Urinary bladder (tissue), 4 donors: ENCODE results near the gene LTBP4. TPM values are rescaled to one million over a fixed set of nuclear protein-coding genes. Genes with fewer than 3 reads are reported as not detected.
A peak's percentile ranks its signal among the peaks of the same experiment; 100 is the strongest.

ENCODE experiments used
- DNase-seq: peaks from one replicate; pipeline ENCODE4 v3.0.0-alpha.2; 2015; ENCODE audit errors: extremely low spot score
- H3K27ac ChIP-seq: one replicate; pipeline ENCODE4 v1.5.1; 2013; ENCODE audit warnings: low read depth, mild to moderate bottlenecking, moderate library complexity
- H3K36me3 ChIP-seq: one replicate; pipeline ENCODE4 v1.6.1; 2013; ENCODE audit warnings: mild to moderate bottlenecking, moderate library complexity; ENCODE audit not compliant: insufficient read depth
- H3K4me1 ChIP-seq: one replicate; pipeline ENCODE4 v1.6.1; 2013; ENCODE audit warnings: mild to moderate bottlenecking, moderate library complexity; ENCODE audit not compliant: insufficient read depth
- H3K4me3 ChIP-seq: one replicate; pipeline ENCODE4 v1.5.1; 2013; ENCODE audit warnings: low read depth, low read length
- WGBS: extraction: QIAGEN DNeasy Blood & Tissue Kit; methylation state at CpG from one replicate; pipeline ENCODE4 v1.1.7; 2013; 5-methylcytosine and 5-hydroxymethylcytosine counted together
- polyA plus RNA-seq: library from polyadenylated mRNA; stranded (reverse); fragments of 200-250 nt; gene quantifications from one replicate; pipeline ENCODE4 v1.2.3, GENCODE V29; 2013
- total RNA-seq: library from RNA; depleted of rRNA; stranded (reverse); fragments of >200 nt; gene quantifications from one replicate; pipeline ENCODE4 v1.2.3, GENCODE V29; 2014
- donor health status: healthy with polysubstance abuse.
- donor health status: healthy.

LTBP4 gene
- total and polyA plus RNA-seq, 2 donors = 305 to 647 TPM

DNA sequence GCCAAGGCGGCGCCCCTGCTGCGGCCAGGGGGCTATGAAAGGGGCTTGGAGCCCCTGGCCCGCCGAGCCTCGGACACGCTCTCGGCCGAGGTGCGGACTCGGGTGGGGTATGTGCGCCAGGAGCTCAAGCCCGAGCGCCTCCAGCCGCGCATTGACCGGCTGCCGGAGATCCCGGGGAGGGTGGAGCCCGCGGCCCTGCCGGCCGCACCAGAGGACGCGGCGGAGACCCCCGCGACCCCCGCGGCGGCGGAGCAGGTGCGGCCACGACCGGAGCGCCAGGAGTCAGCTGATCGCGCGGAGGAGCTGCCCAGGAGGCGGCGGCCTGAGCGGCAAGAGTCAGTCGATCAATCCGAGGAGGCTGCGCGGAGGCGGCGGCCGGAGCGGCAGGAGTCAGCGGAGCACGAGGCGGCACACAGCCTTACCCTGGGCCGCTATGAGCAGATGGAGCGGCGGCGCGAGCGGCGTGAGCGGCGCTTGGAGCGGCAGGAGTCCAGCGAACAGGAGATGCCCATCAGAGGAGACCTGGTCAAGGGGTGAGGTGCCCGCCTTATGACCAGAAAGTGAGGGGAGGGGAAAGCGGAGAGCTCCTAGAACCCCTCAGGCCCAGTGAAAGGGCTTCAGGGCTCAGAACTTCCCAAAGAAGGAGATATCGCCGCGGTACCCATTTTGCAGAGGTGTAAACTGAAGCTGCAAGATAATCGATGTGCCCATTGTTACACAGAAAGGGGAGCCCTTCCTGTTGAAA, 33.2 kb upstream of the LTBP4 start:
- Histone ChIP-seq H3K36me3 (no peaks in the 10 kb centered on the region), H3K27ac (no peak overlapping the region), H3K4me1 (peaks cover 2% of the 10 kb centered on the region), H3K4me3 (peak overlapping the region; percentile 7)
- WGBS = 7% methylated on average over 70 of the region's 70 CpGs
- DNase-seq = no peak

DNA sequence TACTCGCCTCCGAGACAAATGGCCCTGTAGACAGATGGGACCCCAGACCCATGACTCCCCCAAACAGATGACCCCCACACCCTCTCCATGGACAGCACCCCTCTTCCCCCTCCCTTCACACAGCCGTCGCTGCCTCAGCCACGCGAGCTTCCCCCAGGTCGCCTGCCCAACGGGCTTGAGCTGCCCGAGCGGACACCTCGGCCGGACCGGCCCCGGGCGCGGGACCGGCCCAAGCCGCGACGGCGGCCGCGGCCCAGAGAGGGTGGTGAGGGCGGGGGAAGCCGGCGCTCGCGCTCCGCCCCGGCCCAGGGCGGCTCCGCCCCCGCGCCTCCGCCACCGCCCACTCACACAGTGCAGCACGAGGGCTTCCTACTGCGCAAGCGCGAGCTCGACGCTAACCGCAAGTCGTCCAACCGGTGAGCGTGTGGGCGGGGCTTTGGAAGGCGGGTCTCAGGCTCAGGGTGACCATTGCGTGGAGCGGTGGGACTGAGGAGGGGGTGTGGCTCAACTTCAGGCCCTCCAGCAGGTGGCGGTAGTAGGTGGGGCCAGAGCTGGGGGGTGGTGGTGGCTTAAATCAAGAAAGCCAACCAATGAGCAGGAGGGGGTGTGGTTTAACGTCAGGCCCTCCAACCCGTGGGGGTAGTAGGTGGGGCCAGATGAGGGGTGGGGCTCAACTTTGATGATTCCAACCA, 30.7 kb upstream of the LTBP4 start:
- Histone ChIP-seq H3K4me1 (peaks cover 2% of the 10 kb centered on the region), H3K36me3 (no peaks in the 10 kb centered on the region), H3K27ac (no peak overlapping the region), H3K4me3 (peak overlapping the region; percentile 20)
- peak; percentile 94 for DNase-seq
- under 1% methylated on average over 53 of the region's 53 CpGs for WGBS

DNA sequence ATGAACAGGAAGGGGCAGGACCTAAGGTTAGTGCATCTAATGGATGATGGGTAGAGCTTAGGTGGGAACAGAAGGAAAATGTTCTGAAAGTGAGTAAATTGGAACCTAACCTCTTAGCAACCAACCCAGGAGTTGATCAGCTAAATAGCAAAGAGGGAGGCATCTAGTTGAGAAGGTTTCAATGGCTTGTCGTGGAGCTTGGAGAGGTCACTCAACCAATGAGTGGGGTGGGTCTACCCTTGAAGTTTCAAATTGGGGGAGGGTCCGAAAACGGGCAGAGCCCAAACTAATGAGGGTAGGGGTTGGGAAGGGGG, 30.2 kb upstream of the LTBP4 start:
- H3K4me1 ChIP-seq = peaks cover 2% of the 10 kb centered on the region
- H3K4me3 ChIP-seq = no peak overlapping the region
- no peak for DNase-seq
- no peak overlapping the region for H3K27ac ChIP-seq
- H3K36me3 ChIP-seq = no peaks in the 10 kb centered on the region
- 31% methylated on average over 3 of the region's 3 CpGs for WGBS

DNA sequence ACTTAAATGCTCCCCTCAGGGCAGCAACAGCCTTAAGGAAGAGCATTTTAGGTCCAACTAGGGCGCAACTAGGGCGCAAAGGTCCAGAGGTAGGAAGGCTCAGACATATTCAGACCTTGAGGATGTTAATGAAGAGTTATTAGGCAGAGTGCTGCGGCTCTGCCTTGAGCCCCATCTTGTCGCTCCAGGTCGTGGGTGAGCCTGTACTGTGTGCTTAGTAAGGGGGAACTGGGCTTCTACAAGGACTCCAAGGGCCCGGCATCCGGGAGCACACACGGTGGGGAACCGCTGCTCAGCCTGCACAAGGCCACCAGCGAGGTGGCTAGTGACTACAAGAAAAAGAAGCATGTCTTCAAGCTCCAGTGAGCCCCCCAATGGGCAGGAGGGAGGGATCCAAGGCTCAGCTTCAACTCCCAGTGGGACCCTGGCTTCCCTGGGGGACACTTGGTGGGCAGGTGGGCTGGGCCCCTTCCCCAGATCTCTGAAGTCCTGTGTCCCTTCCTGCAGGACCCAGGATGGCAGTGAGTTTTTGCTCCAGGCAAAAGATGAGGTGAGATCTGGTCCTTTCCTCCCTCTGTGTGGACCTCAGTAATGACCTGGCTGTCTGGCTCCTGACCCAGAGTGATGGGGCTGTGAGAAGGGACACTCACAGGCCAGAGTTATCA, 29.2 kb upstream of the LTBP4 start:
- WGBS = 85% methylated on average over 10 of the region's 10 CpGs
- H3K36me3 ChIP-seq = no peaks in the 10 kb centered on the region
- no peak overlapping the region for H3K4me3 ChIP-seq
- peaks cover 2% of the 10 kb centered on the region for H3K4me1 ChIP-seq
- H3K27ac ChIP-seq = no peak overlapping the region
- no peak for DNase-seq

DNA sequence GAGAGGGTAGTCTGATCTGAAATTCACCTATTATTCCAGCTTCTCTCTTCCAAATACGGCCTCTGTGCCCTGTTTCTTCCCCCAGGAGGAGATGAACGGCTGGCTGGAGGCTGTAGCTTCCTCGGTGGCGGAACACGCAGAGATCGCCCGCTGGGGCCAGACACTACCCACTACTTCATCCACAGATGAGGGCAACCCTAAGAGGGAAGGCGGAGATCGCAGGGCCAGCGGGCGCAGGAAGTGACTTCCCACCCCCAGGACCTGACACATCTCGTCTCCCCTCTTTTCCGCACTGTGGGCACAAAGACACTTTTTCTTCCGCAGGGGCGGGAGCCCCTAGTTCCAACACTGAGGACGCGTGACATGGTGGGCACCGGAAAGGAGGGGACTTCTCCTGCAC, 25.8 kb upstream of the LTBP4 start:
- Histone ChIP-seq H3K27ac (no peak overlapping the region), H3K4me3 (no peak overlapping the region), H3K36me3 (peaks cover 2% of the 10 kb centered on the region), H3K4me1 (no peaks in the 10 kb centered on the region)
- no peak for DNase-seq
- WGBS = 68% methylated on average over 18 of the region's 18 CpGs

DNA sequence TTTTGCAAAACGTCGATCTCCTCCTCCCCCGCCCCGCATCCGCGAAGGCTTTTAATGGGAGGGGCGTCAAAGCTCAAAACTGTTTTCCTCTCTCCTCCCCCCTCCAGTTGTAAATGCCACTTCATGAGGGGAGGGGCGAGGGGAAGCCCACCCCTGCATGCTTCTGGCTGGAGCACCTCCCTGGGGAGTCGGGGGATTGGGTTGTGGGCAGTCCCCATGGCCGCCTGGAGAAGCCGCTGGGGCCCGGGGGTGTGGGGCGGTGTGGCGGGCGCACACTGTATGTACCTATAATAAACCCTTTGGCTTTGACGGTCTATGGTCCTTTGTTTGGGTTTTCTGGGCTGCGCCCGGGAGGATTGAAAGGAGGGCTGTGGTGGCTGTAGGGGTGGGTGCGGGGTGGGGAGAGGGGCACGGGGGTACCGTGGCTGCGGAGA, 25.0 kb upstream of the LTBP4 start:
- Histone ChIP-seq H3K27ac (no peak overlapping the region), H3K4me3 (peak overlapping the region; percentile 78), H3K4me1 (no peaks in the 10 kb centered on the region), H3K36me3 (peaks cover 3% of the 10 kb centered on the region)
- 2% methylated on average over 22 of the region's 22 CpGs for WGBS
- no peak for DNase-seq

DNA sequence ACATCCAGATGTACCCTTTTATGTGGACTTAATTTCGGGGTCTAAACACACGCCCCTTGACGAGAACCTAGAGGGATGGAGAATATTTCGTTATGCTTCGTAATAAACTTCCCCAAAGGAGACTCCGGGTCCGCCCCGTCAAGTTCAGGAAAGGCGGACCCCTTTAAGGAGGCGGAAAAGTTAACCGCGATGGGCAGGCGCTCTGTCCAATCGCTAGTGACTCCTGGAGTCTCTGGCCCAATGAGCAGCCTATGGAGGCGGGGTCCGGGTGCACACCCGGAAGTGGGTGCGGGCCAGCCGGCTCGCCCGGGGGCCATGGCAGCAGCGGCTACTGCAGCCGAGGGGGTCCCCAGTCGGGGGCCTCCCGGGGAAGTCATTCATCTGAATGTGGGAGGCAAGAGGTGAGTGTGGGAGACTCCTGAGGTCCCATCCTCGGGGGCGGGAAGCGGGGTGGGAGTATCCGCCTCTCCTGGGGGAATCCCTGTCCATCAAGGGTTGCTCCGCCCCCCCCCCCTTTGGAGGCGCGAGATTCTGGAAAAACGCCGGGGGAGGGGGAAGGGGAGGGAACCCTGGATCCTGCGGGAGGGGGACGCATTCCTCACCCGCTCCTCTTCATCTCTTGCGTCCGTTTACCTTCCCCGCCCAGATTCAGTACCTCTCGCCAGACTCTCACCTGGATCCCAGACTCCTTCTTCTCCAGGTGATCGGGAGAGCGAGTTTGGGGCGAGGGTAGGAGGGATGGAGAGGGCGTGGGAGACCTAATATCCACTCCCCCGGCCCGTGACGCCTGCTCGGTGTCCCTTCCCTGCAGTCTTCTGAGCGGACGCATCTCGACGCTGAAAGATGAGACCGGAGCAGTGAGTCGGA, 24.4 kb upstream of the LTBP4 start, which contains the start of gene SHKBP1:
Gene SHKBP1, plus strand, starts transcription at position 289 of the 867 bp plus-strand sequence. Its CDS starts 27 bp downstream, at position 316.
- H3K36me3 ChIP-seq = peaks cover 3% of the 10 kb centered on the region
- H3K4me3 ChIP-seq = peak within 1 kb of the TSS; percentile 78
- H3K27ac ChIP-seq = no peak within 1 kb of the TSS
- WGBS = under 1% methylated on average over 54 of the region's 55 CpGs
- H3K4me1 ChIP-seq = no peaks in the 10 kb centered on the region
- DNase-seq = peak; percentile 92

DNA sequence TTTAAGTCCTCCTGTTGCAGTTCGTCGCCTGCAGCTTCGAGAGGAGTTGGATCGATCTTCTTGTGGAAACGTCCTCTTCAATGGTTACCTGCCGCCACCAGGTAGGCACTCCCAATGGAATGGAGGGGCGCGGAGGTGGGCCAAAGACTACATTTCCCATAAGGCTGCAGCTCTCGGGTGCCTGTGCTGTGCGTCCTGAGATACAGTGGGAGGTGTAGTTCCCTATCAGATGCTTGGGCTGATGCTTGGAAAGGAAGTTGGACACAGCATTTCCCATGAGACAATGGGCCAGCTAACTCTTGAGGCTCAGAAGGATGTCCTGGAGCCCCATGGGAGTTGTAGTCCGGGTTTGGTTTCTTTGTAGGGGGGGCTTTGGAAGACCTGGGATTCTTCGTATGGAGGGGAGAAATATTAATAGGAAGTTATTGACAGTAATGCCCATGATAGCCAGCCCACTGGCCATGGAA, 22.7 kb upstream of the LTBP4 start:
- H3K4me3 ChIP-seq = no peak overlapping the region
- DNase-seq = no peak
- H3K27ac ChIP-seq = no peak overlapping the region
- 77% methylated on average over 12 of the region's 12 CpGs for WGBS
- peaks cover 5% of the 10 kb centered on the region for H3K36me3 ChIP-seq
- no peaks in the 10 kb centered on the region for H3K4me1 ChIP-seq

DNA sequence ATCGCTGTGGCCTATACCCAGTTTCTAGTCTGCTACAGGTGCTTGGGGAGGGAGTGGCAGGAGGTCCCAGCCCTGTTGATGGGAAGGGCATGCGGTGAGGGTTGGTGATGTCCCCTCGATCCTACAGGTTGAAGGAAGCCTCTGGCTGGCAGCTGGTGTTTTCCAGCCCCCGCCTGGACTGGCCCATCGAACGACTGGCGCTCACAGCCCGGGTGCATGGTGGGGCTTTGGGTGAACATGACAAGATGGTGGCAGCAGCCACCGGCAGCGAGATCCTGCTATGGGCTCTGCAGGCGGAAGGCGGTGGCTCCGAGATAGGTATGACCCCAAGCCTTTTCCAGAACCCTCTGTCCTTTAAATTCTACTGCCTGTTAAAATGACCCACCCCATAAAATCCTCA, 20.6 kb upstream of the LTBP4 start:
- no peak for DNase-seq
- no peaks in the 10 kb centered on the region for H3K4me1 ChIP-seq
- no peak overlapping the region for H3K4me3 ChIP-seq
- peaks cover 5% of the 10 kb centered on the region for H3K36me3 ChIP-seq
- no peak overlapping the region for H3K27ac ChIP-seq
- 97% methylated on average over 13 of the region's 13 CpGs for WGBS

DNA sequence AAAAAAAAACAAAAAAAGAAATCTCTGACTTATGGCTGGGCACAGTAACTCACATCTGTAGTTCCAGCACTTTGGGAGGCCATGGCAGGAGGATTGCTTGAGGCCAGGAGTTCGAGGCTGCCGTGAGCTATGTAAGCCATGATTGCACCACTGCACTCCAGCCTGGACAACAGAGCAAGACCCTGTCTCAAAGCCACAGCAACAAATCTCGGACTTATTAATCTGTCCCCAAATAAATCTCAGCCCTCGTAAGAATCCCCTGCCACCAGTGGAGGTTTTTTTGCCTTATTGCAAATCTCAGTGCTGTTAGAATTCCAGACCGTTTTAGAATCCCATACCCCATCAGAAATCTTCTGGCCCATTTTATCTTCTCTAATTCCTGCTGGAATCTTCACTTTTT, 19.6 kb upstream of the LTBP4 start:
- Histone ChIP-seq H3K4me1 (no peaks in the 10 kb centered on the region), H3K4me3 (no peak overlapping the region), H3K36me3 (peaks cover 5% of the 10 kb centered on the region), H3K27ac (no peak overlapping the region)
- 94% methylated on average over 5 of the region's 5 CpGs for WGBS
- no peak for DNase-seq

DNA sequence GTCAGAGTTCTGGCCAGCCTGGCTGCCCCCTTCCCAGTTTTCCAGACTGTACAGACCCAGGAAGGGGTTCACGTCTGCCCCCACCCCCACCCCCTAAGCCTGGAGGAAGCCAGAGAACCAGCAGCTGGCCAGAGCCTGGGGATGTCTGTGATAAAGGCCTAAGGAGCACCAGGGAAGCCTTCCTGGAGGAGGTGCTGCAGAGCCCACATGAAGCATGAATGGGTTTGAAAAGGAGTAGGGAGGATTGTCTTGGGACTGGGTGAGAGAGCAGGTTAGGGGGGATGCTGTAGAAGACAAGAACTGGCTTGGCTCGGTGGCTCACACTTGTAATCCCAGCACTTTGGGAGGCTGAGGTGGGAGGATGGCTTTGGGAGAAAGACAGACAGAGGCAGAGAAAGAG, 18.7 kb upstream of the LTBP4 start:
- H3K36me3 ChIP-seq = peaks cover 5% of the 10 kb centered on the region
- H3K4me3 ChIP-seq = no peak overlapping the region
- no peaks in the 10 kb centered on the region for H3K4me1 ChIP-seq
- H3K27ac ChIP-seq = no peak overlapping the region
- 90% methylated on average over 2 of the region's 2 CpGs for WGBS
- DNase-seq = no peak

DNA sequence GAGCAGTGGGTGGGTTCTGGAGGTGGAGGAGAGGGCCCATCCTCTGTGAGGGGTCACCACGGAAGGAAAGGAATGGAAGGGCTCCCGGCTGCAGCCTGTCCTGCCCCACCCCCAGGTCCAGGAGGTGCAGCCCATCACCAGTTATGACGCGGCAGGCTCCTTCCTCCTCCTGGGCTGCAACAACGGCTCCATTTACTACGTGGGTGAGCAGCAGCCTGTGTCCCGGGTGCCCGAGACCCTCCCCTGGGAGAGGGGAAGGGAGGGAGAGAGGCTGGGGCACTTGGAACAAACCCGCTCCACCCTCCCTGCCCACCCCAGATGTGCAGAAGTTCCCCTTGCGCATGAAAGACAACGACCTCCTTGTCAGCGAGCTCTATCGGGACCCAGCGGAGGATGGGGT, 17.9 kb upstream of the LTBP4 start:
- Histone ChIP-seq H3K4me1 (no peaks in the 10 kb centered on the region), H3K36me3 (peaks cover 5% of the 10 kb centered on the region)
- 86% methylated on average over 14 of the region's 14 CpGs for WGBS

DNA sequence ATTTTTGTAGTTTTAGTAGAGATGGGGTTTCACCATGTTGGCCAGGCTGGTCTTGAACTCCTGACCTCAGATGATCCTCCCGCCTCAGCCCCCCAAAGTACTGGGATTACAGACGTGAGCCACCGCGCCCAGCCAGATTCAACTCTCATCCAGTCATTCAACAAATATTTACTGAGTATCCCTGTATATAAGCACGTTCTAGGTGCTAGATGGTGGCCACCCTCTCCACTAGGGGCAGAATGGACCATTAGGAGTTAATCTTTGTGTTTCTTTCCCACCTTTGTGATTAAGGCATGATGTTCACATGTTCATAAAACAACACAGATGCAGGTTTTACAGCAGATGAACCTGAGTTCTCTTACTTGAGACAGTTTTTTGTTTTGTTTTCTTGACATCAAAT, 17.2 kb upstream of the LTBP4 start:
- H3K36me3 ChIP-seq = peaks cover 5% of the 10 kb centered on the region
- H3K27ac ChIP-seq = no peak overlapping the region
- no peaks in the 10 kb centered on the region for H3K4me1 ChIP-seq
- no peak overlapping the region for H3K4me3 ChIP-seq
- no peak for DNase-seq
- 88% methylated on average over 5 of the region's 5 CpGs for WGBS

More for the DNA sequence above, 17.9 kb upstream of the LTBP4 start:
- Histone ChIP-seq H3K27ac (no peak overlapping the region), H3K4me3 (no peak overlapping the region)
- no peak for DNase-seq
